Caco-2 (cell line): Measurements from ENCODE around the gene PKP3. TPM values are rescaled to one million over a fixed set of nuclear protein-coding genes. Genes with fewer than 3 reads are reported as not detected.

Experiments used
- BruUV-seq: library from RNA; stranded (reverse); fragments of 400-500 nt; replicated peaks from 2 replicates; lab custom pipeline; 2021; lab: Mats Ljungman, UMichigan
- CTCF ChIA-PET: fragments of 300-600 bp; sonication (Branson Sonifier 250); formaldehyde crosslinking; loops from one replicate; lab custom pipeline; 2022; ENCODE audit warnings: antibody characterized with exemption; lab: Charles Lee
- POLR2A ChIA-PET: fragments of 300-600 bp; sonication (Branson Sonifier 250); formaldehyde crosslinking; loops from one replicate; lab custom pipeline; 2022; ENCODE audit warnings: antibody characterized with exemption; lab: Charles Lee
- DNase-seq, 2 experiments: peaks; one replicate each; pipeline versions ENCODE4 v3.0.0 to v3.0.0-alpha.2; 2020 to 2022
- H3K27me3 ChIP-seq: replicated peaks from 2 replicates; pipeline ENCODE4 v1.6.0; 2011; ENCODE audit warnings: low read length; ENCODE audit not compliant: control insufficient read depth, insufficient read depth
- H3K36me3 ChIP-seq: 2 replicates; pipeline ENCODE4 v1.5.1; 2011; ENCODE audit warnings: low read length; ENCODE audit not compliant: control insufficient read depth, insufficient read depth
- H3K4me1 ChIP-seq: fragments of 250-450 bp; sonication (Bioruptor Pico); 2 replicates; pipeline ENCODE4 v1.5.1; 2020; ENCODE audit warnings: mild to moderate bottlenecking
- H3K4me3 ChIP-seq: 2 replicates; pipeline ENCODE4 v1.5.1; 2011; ENCODE audit warnings: low read depth, mild to moderate bottlenecking, control low read depth, low read length
- H3K9me3 ChIP-seq: fragments of 250-450 bp; sonication (Bioruptor Pico); 2 replicates; pipeline ENCODE4 v1.5.1; 2020; ENCODE audit warnings: mild to moderate bottlenecking, moderate library complexity
- H3K27ac Mint-ChIP-seq: one replicate; pipeline ENCODE4 v1.8.0; 2022; ENCODE audit warnings: mixed read lengths; ENCODE audit not compliant: unreplicated experiment
- H3K27me3 Mint-ChIP-seq: one replicate; pipeline ENCODE4 v1.8.0; 2022; ENCODE audit warnings: mixed read lengths; ENCODE audit not compliant: insufficient read depth, unreplicated experiment
- H3K36me3 Mint-ChIP-seq: one replicate; pipeline ENCODE4 v1.8.0; 2022; ENCODE audit warnings: mild to moderate bottlenecking, mixed read lengths; ENCODE audit not compliant: insufficient read depth, unreplicated experiment
- H3K4me1 Mint-ChIP-seq: one replicate; pipeline ENCODE4 v1.8.0; 2022; ENCODE audit warnings: low read depth, mixed read lengths; ENCODE audit not compliant: unreplicated experiment
- H3K4me3 Mint-ChIP-seq: one replicate; pipeline ENCODE4 v1.8.0; 2022; ENCODE audit warnings: mild to moderate bottlenecking, moderate library complexity, mixed read lengths; ENCODE audit not compliant: unreplicated experiment
- H3K9me3 Mint-ChIP-seq: one replicate; pipeline ENCODE4 v1.8.0; 2022; ENCODE audit warnings: mixed read lengths; ENCODE audit not compliant: unreplicated experiment
- CTCF ChIP-seq, 2 experiments: fragments of 200-600 bp in 1 of 2; IDR thresholded peaks; 1 replicate in 1 of 2; 2 replicates in 1 of 2; pipeline versions ENCODE4 v1.5.1 to v1.8.0; 2011 to 2022; ENCODE audit warnings: antibody characterized with exemption in 1 of 2, control low read depth in 1 of 2, inconsistent platforms in 1 of 2, low read depth in 1 of 2, low read length in 1 of 2, mild to moderate bottlenecking in 1 of 2, moderate library complexity in 1 of 2; ENCODE audit not compliant: insufficient read depth in 1 of 2, severe bottlenecking in 1 of 2, unreplicated experiment in 1 of 2
- intact Hi-C: fragments of 100-400 bp; cut with micrococcal nuclease; formaldehyde crosslinking; loops from one replicate; pipeline ENCODE4 v1.10.0; 2022; ENCODE audit not compliant: unreplicated experiment
- total RNA-seq: library from RNA; stranded (reverse); gene quantifications from 2 replicates; pipeline ENCODE4 v1.2.3, GENCODE V29; 2022

The PKP3 gene
- total RNA-seq, 1 experiment from 2014 or later: 149 TPM

- no peaks in the 10 kb centered on the region for H3K9me3 Mint-ChIP-seq
- Histone ChIP-seq H3K9me3 (no peaks in the 10 kb centered on the region; the same call in 1 of the 2 replicates), H3K36me3 (no peaks in the 10 kb centered on the region), H3K4me3 (no peak overlapping the region), H3K27me3 (no peaks in the 10 kb centered on the region), H3K4me1 (peaks cover 36% of the 10 kb centered on the region)
- intact Hi-C loops: no loop called here
- DNase-seq: no peak
- TF ChIP-seq CTCF (IDR thresholded peaks at IDR 0.05; ENCODE audit: insufficient read depth in 1 of 2, low read depth in 1 of 2, low read length in 1 of 2, severe bottlenecking in 1 of 2, unreplicated experiment in 1 of 2): no peak
- no peaks in the 10 kb centered on the region for H3K27me3 Mint-ChIP-seq
- H3K4me1 Mint-ChIP-seq: peaks cover 32% of the 10 kb centered on the region
- POLR2A ChIA-PET: no interaction called here
- no peaks in the 10 kb centered on the region for H3K36me3 Mint-ChIP-seq
- CTCF ChIA-PET: no interaction called here
- no TSS peak for BruUV-seq
- peak overlapping the region; percentile 25 for H3K27ac Mint-ChIP-seq
- H3K4me3 Mint-ChIP-seq: no peak overlapping the region
Measured at GRCh38 chr11:351411-351810, 42.6 kb upstream of the PKP3 start.

GRCh38 chr11:352456-353031 is 41.5 kb upstream of the PKP3 start:
- peaks cover 36% of the 10 kb centered on the region for H3K4me1 ChIP-seq
- TF ChIP-seq CTCF (IDR thresholded peaks at IDR 0.05; ENCODE audit: insufficient read depth in 1 of 2, low read depth in 1 of 2, low read length in 1 of 2, severe bottlenecking in 1 of 2, unreplicated experiment in 1 of 2): no peak
- POLR2A ChIA-PET: no interaction called here
- Mint-ChIP-seq H3K9me3 (no peaks in the 10 kb centered on the region), H3K4me1 (peaks cover 32% of the 10 kb centered on the region), H3K36me3 (no peaks in the 10 kb centered on the region), H3K27ac (no peak overlapping the region), H3K27me3 (no peaks in the 10 kb centered on the region), H3K4me3 (no peak overlapping the region)
- no peaks in the 10 kb centered on the region; the same call in 1 of the 2 replicates for H3K9me3 ChIP-seq
- no TSS peak for BruUV-seq
- CTCF ChIA-PET: interaction anchor here (4.0 kb wide), 1 partner anchor 102 kb away, joined by 15 read pairs; no protein-coding TSS in a partner anchor
- intact Hi-C loops: no loop called here
- H3K4me3 ChIP-seq: no peak overlapping the region
- H3K36me3 ChIP-seq: no peaks in the 10 kb centered on the region
- no peaks in the 10 kb centered on the region for H3K27me3 ChIP-seq
- no peak for DNase-seq

GRCh38 chr11:353179-353873 is 40.7 kb upstream of the PKP3 start:
- CTCF ChIA-PET: interaction anchor here (4.0 kb wide), 1 partner anchor 103 kb away, joined by 15 read pairs; no protein-coding TSS in a partner anchor
- no peaks in the 10 kb centered on the region for H3K9me3 Mint-ChIP-seq
- no peaks in the 10 kb centered on the region for H3K27me3 Mint-ChIP-seq
- POLR2A ChIA-PET: no interaction called here
- TF ChIP-seq CTCF (IDR thresholded peaks at IDR 0.05; ENCODE audit: insufficient read depth in 1 of 2, low read depth in 1 of 2, low read length in 1 of 2, severe bottlenecking in 1 of 2, unreplicated experiment in 1 of 2): no peak
- H3K36me3 Mint-ChIP-seq: no peaks in the 10 kb centered on the region
- DNase-seq: no peak
- peak overlapping the region; percentile 28 for H3K27ac Mint-ChIP-seq
- Histone ChIP-seq H3K4me3 (no peak overlapping the region), H3K36me3 (no peaks in the 10 kb centered on the region), H3K27me3 (no peaks in the 10 kb centered on the region), H3K4me1 (peaks cover 36% of the 10 kb centered on the region), H3K9me3 (no peaks in the 10 kb centered on the region; the same call in 1 of the 2 replicates)
- intact Hi-C loops: no loop called here
- no TSS peak for BruUV-seq
- H3K4me1 Mint-ChIP-seq: peaks cover 32% of the 10 kb centered on the region
- no peak overlapping the region for H3K4me3 Mint-ChIP-seq
